Activated CD4-positive, CD25-positive, alpha-beta regulatory T cell treated with anti-CD3 and anti-CD28 coated beads, Interleukin-2, amount 50 U/mL, for 72 hours (primary cell): Measurements from ENCODE around the gene RXRB.
A peak's percentile ranks its signal among the peaks of the same experiment; 100 is the strongest.

Source experiments
- DNase-seq: peaks from one replicate; pipeline ENCODE4 v3.0.0; 2021

The RXRB gene

GRCh38 chr6:33211666-33212422 is 11.4 kb upstream of the RXRB start:
- DNase-seq: no peak

GRCh38 chr6:33211136-33211535 is 10.7 kb upstream of the RXRB start:
- no peak for DNase-seq

GRCh38 chr6:33209856-33210255 is 9.4 kb upstream of the RXRB start:
- DNase-seq: no peak

GRCh38 chr6:33208091-33208967 is 7.9 kb upstream of the RXRB start, which contains the start of gene RING1:
RING1 (plus strand) TSS chr6:33208500; CDS start chr6:33208823, 323 bp downstream.
- DNase-seq: peak; percentile 88

GRCh38 chr6:33207552-33208090 is 7.2 kb upstream of the RXRB start:
- DNase-seq: peak; percentile 41

GRCh38 chr6:33206864-33207551 is 6.5 kb upstream of the RXRB start:
- no peak for DNase-seq

GRCh38 chr6:33206027-33206863 is 5.8 kb upstream of the RXRB start:
- DNase-seq: no peak

GRCh38 chr6:33205191-33206026 is 4.9 kb upstream of the RXRB start:
- DNase-seq: peak; percentile 44

- peak; percentile 87 for DNase-seq
Measured at GRCh38 chr6:33204415-33205190, 4.1 kb upstream of the RXRB start, which contains the start of gene HSD17B8. HSD17B8 (plus strand) TSS chr6:33204655; CDS start chr6:33204669, 14 bp downstream.

GRCh38 chr6:33204165-33204414 is 3.6 kb upstream of the RXRB start:
- no peak for DNase-seq

- no peak for DNase-seq
Measured at GRCh38 chr6:33203443-33204164, 3.1 kb upstream of the RXRB start.

GRCh38 chr6:33202799-33203198 is 2.3 kb upstream of the RXRB start:
- no peak for DNase-seq

GRCh38 chr6:33201935-33202334 is 1.5 kb upstream of the RXRB start:
- DNase-seq: no peak

GRCh38 chr6:33201147-33201545 is 681 bp upstream of the RXRB start:
- no peak for DNase-seq

- no peak for DNase-seq
Measured at GRCh38 chr6:33199687-33200218, 712 bp downstream of the RXRB start.

GRCh38 chr6:33198853-33199436 is 1.5 kb downstream of the RXRB start:
- no peak for DNase-seq

- no peak for DNase-seq
Measured at GRCh38 chr6:33198159-33198852, 2.2 kb downstream of the RXRB start.

GRCh38 chr6:33197431-33198048 is 2.9 kb downstream of the RXRB start:
- no peak for DNase-seq
